Fibroblast of pulmonary artery (primary cell): ENCODE data around the gene ZNF296.
"Not testable (repeated sequence)": the region's sequence is repeated elsewhere in the genome, so short reads cannot be mapped to it uniquely, and the experiment has no call there.

Experiments
- DNase-seq: peaks from one replicate; pipeline ENCODE4 v3.0.0-alpha.2; 2010; ENCODE audit warnings: low read depth
- H3K4me3 ChIP-seq: replicated peaks from 2 replicates; pipeline ENCODE4 v1.5.1; 2011; ENCODE audit warnings: low read depth, mild to moderate bottlenecking, control low read depth, low read length, moderate library complexity
- CTCF ChIP-seq: IDR thresholded peaks from 2 replicates; pipeline ENCODE4 v1.5.1; 2011; ENCODE audit warnings: mild to moderate bottlenecking, control low read depth, low read length, inconsistent platforms; ENCODE audit errors: missing control alignments

The ZNF296 gene

GRCh38 chr19:45110851-45111266 is 34.6 kb upstream of the ZNF296 start:
- no peak for TF ChIP-seq CTCF
- no peak overlapping the region for H3K4me3 ChIP-seq
- no peak for DNase-seq

- H3K4me3 ChIP-seq: no peak overlapping the region
- DNase-seq: no peak
- TF ChIP-seq CTCF: no peak
Observed at GRCh38 chr19:45107621-45108150, 31.4 kb upstream of the ZNF296 start.

- DNase-seq, H3K4me3 ChIP-seq: not testable (repeated sequence)
Observed at GRCh38 chr19:45106363-45106762, 30.1 kb upstream of the ZNF296 start.

- no peak overlapping the region for H3K4me3 ChIP-seq
- no peak for DNase-seq
- no peak for TF ChIP-seq CTCF
Observed at GRCh38 chr19:45104658-45105349, 28.5 kb upstream of the ZNF296 start.

- no peak for DNase-seq
- no peak for TF ChIP-seq CTCF
- H3K4me3 ChIP-seq: no peak overlapping the region
Observed at GRCh38 chr19:45103508-45104319, 27.4 kb upstream of the ZNF296 start.

- no peak for TF ChIP-seq CTCF
- no peak overlapping the region for H3K4me3 ChIP-seq
- peak; percentile 23 for DNase-seq
Observed at GRCh38 chr19:45103156-45103507, 26.9 kb upstream of the ZNF296 start.

GRCh38 chr19:45102481-45102880 is 26.2 kb upstream of the ZNF296 start:
- no peak for TF ChIP-seq CTCF
- no peak overlapping the region for H3K4me3 ChIP-seq
- no peak for DNase-seq
